Left ventricle myocardium inferior (tissue), 1 donor: ENCODE measurements around the gene AQP11. TPM values are rescaled to one million over a fixed set of nuclear protein-coding genes. Genes with fewer than 3 reads are reported as not detected.

ENCODE experiments used
- DNase-seq: peaks from one replicate; pipeline ENCODE4 v3.0.0-alpha.2; 2020
- H3K27ac ChIP-seq: fragments of 200-600 bp; replicated peaks from 2 replicates; pipeline ENCODE4 v1.8.0; 2021
- H3K27me3 ChIP-seq: fragments of 200-600 bp; 2 replicates; pipeline ENCODE4 v1.8.0; 2021; ENCODE audit warnings: low read depth
- H3K36me3 ChIP-seq: fragments of 200-600 bp; 2 replicates; pipeline ENCODE4 v1.8.0; 2021
- H3K4me1 ChIP-seq: fragments of 200-600 bp; 2 replicates; pipeline ENCODE4 v1.8.0; 2021
- H3K4me3 ChIP-seq: fragments of 200-600 bp; 2 replicates; pipeline ENCODE4 v1.8.0; 2021; ENCODE audit warnings: mild to moderate bottlenecking, moderate library complexity
- H3K9me3 ChIP-seq: fragments of 200-600 bp; replicated peaks from 2 replicates; pipeline ENCODE4 v1.8.0; 2021
- intact Hi-C: fragments of 100-400 bp; cut with micrococcal nuclease; formaldehyde crosslinking; loops from one replicate; pipeline ENCODE4 v1.11.0; 2022
- total RNA-seq: library from RNA; stranded (reverse); fragmentation: NEBNext Ultra II Directional; extraction: Animal tissue kit (Norgen Biotek cat#: 25700); gene quantifications from one replicate; pipeline ENCODE4 v1.2.1, GENCODE V29; 2021
- TF ChIP-seq, protein P1 (sequence below): fragments of 200-600 bp; IDR thresholded peaks from 2 replicates; pipeline ENCODE4 v1.8.0; 2021; ENCODE audit warnings: antibody characterized with exemption, mild to moderate bottlenecking, borderline replicate concordance
- donor health status: DM: no; HTN: yes; CAD: no; lungs with severe emphysema.

The AQP11 gene
- total RNA-seq, 1 donor from 2014 or later: 0.69 TPM

DNA sequence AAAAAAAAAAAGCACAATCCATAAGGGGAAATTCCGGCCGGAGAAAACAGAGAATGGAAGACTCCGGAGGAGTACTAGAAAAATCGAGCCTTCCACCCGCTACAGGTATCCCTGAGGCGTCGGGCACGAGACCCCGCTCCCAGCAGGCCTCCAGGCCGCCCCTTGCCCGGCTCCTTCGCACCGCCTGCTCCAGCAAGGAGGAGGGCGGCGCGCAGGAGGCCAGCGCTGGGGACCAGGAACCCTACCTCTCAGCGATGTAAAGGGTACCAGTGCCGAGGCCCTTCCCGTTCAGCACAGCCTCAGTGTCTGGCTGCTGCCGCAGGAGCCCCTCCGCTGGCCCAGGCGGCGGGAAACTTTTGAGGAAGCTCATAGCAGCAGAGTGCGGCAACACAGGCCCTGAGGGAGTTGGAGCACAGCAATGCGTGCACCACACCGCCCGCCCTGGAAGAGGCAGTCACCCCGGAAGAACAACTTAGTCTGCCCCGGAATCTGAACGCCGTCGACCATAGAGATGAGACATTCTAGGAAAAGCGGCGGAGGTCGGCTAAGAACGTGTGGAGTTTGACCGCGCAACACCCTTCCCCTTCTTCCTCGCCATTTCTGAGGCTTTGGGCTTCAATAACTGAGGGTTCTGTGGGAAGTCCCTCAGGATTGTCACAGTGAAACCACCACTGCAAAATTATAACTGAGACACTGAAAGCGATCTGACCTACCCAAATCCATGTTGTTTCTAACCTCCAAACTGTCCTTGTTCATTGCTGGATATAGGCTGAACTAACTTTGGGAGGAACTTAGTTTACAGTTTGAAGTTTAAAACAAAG lies 47.8 kb downstream of the AQP11 start, which contains the start of gene CLNS1A:
Gene CLNS1A, minus strand, starts transcription at position 450 of the 821 bp plus-strand sequence. Its CDS starts 80 bp downstream, at position 370.
- Histone ChIP-seq H3K36me3 (no peaks in the 10 kb centered on the region), H3K4me1 (peaks cover 26% of the 10 kb centered on the region), H3K27me3 (no peaks in the 10 kb centered on the region), H3K4me3 (peak within 1 kb of the TSS; percentile 86), H3K9me3 (peaks cover 7% of the 10 kb centered on the region), H3K27ac (peak within 1 kb of the TSS; percentile 92)
- DNase-seq: peak; percentile 85
- TF ChIP-seq, protein P1, sequence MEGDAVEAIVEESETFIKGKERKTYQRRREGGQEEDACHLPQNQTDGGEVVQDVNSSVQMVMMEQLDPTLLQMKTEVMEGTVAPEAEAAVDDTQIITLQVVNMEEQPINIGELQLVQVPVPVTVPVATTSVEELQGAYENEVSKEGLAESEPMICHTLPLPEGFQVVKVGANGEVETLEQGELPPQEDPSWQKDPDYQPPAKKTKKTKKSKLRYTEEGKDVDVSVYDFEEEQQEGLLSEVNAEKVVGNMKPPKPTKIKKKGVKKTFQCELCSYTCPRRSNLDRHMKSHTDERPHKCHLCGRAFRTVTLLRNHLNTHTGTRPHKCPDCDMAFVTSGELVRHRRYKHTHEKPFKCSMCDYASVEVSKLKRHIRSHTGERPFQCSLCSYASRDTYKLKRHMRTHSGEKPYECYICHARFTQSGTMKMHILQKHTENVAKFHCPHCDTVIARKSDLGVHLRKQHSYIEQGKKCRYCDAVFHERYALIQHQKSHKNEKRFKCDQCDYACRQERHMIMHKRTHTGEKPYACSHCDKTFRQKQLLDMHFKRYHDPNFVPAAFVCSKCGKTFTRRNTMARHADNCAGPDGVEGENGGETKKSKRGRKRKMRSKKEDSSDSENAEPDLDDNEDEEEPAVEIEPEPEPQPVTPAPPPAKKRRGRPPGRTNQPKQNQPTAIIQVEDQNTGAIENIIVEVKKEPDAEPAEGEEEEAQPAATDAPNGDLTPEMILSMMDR: no peak
- intact Hi-C loops: no loop called here

DNA sequence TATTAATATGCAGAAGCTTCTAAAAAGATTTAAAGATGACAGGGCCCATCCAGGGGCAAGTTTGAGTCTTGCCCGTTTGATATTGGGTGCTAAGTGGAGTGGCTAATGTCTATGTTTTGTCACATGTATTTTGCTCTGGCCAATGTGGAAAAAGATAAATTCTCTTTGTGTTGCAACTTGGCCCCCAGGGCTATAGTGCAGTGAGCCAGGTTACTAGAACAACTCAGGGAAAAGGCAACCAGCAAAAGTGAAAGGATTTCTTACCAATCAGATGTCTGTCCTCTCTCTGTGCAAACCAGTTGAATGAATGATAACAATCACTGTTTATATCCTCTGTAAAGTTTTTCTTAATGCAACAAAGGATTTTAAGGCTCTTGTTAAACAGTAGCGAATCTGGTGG lies 52.5 kb downstream of the AQP11 start:
- no peak for DNase-seq

DNA sequence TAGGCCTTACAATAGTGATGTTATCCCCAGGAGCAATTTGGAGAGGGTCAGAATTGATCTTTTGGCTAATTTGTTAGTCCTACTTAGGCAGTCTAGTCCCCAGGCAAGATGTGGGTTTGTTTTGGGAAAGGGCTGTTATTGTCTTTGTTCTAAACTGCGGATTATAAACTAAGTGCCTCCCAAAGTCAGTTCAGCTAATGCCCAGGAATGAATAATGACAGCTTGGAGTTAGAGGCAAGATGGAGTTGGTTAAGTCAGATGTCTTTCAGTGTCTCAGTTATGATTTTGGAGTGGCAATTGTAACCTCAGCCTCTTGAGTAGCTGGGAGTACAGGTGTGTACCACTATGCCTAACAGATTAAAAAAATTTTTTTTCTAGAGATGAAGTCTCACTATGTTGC lies 55.1 kb downstream of the AQP11 start:
- Histone ChIP-seq H3K36me3 (no peaks in the 10 kb centered on the region), H3K27ac (no peak overlapping the region), H3K4me1 (no peaks in the 10 kb centered on the region), H3K9me3 (peaks cover 7% of the 10 kb centered on the region), H3K4me3 (no peak overlapping the region), H3K27me3 (peaks cover 18% of the 10 kb centered on the region)
- TF ChIP-seq, protein P1: no peak
- DNase-seq: no peak
- intact Hi-C loops: no loop called here

More for the DNA sequence above, 52.5 kb downstream of the AQP11 start:
- Histone ChIP-seq H3K27me3 (peaks cover 18% of the 10 kb centered on the region), H3K9me3 (peaks cover 7% of the 10 kb centered on the region), H3K27ac (no peak overlapping the region), H3K4me1 (peaks cover 9% of the 10 kb centered on the region), H3K4me3 (no peak overlapping the region), H3K36me3 (no peaks in the 10 kb centered on the region)
- intact Hi-C loops: no loop called here
- TF ChIP-seq, protein P1: no peak

DNA sequence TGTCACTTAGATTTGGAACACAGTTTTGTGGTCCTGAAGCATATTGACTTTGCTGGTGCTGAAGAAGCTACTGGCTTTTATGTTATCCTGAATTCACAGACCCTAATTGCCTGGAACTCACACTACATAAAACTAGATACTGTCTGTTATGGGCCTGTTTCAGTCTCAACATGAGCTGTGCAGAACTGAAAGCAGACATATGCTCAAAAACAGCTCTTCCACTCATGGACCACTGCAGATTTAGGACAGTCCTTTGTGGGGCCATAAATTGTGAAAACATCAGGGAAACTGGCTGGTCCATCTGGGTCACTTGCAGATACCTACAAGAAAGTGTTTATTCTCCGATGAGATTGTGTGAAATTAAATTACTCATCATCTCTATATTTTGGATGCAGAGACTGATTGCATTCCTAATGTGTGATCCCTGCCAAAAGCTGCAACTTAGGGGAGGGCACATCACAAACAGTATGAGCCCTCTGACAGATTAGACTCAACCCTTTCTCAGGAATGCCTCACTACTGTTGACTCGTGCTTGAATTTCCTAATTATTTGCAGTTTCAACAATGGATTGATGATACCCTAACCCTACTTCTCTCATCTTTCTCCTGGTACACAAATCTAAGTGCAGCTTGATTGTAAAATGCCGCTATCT lies 58.0 kb downstream of the AQP11 start:
- H3K27me3 ChIP-seq: peaks cover 18% of the 10 kb centered on the region
- intact Hi-C loops: no loop called here

DNA sequence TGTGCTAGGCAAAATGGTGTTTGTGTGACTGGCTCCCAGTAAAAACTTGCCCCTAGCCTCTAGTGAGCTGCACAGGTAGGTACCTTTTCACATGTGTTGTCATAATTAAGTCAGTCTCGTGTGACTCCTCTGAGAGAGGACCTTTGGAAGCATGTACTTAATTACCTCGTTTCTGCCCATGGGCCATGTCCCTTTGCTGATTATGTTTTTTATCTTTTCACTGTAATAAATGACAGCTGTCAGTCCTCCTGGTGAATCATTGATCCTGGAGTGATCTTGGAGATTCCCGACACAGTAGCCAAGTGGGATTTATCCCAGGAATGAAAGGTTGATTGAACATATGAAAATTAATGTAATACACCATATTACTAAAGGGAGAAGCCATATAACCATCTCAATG lies 60.4 kb downstream of the AQP11 start:
- Histone ChIP-seq H3K4me1 (no peaks in the 10 kb centered on the region), H3K27me3 (peaks cover 8% of the 10 kb centered on the region), H3K9me3 (no peaks in the 10 kb centered on the region), H3K27ac (no peak overlapping the region), H3K4me3 (no peak overlapping the region), H3K36me3 (no peaks in the 10 kb centered on the region)
- TF ChIP-seq, protein P1: no peak
- intact Hi-C loops: no loop called here
- DNase-seq: no peak

More for the DNA sequence above, 58.0 kb downstream of the AQP11 start:
- no peaks in the 10 kb centered on the region for H3K4me1 ChIP-seq
- no peaks in the 10 kb centered on the region for H3K9me3 ChIP-seq
- TF ChIP-seq, protein P1: no peak
- H3K27ac ChIP-seq: no peak overlapping the region
- DNase-seq: no peak
- no peak overlapping the region for H3K4me3 ChIP-seq
- H3K36me3 ChIP-seq: no peaks in the 10 kb centered on the region
